ENCODE data around the gene PTPN11. TPM values are rescaled to one million over a fixed set of nuclear protein-coding genes. Genes with fewer than 3 reads are reported as not detected.

PTPN11 gene
- total RNA-seq, 1 donor = 98.8 TPM

GRCh38 chr12:112540021-112540420, 121.3 kb downstream of the PTPN11 start:
- H3K36me3 ChIP-seq (ENCODE audit: insufficient read depth, low read length) = no peaks in the 10 kb centered on the region
- no peaks in the 10 kb centered on the region for H3K79me2 ChIP-seq (ENCODE audit: insufficient read depth, low read length)
- DNase-seq (ENCODE audit: insufficient read length, low spot score, missing footprints) = no peak
- no peaks in the 10 kb centered on the region for H3K9me3 ChIP-seq (ENCODE audit: low read depth, low read length)
- no peak overlapping the region for H2AFZ ChIP-seq (ENCODE audit: low read length)
- H3K4me1 ChIP-seq (ENCODE audit: insufficient read depth, low read length) = no peaks in the 10 kb centered on the region
- no peak overlapping the region for H3K27ac ChIP-seq (ENCODE audit: low read depth, low read length)
- no peaks in the 10 kb centered on the region for H4K20me1 ChIP-seq (ENCODE audit: insufficient read depth, low read length)
- no peak overlapping the region for H3K4me2 ChIP-seq (ENCODE audit: insufficient read depth, low read length)
- no peak overlapping the region for H3K4me3 ChIP-seq (ENCODE audit: insufficient read depth, low read length)
- peaks cover 2% of the 10 kb centered on the region for H3K27me3 ChIP-seq (ENCODE audit: insufficient read depth, low read length)
- TF ChIP-seq, protein P1, sequence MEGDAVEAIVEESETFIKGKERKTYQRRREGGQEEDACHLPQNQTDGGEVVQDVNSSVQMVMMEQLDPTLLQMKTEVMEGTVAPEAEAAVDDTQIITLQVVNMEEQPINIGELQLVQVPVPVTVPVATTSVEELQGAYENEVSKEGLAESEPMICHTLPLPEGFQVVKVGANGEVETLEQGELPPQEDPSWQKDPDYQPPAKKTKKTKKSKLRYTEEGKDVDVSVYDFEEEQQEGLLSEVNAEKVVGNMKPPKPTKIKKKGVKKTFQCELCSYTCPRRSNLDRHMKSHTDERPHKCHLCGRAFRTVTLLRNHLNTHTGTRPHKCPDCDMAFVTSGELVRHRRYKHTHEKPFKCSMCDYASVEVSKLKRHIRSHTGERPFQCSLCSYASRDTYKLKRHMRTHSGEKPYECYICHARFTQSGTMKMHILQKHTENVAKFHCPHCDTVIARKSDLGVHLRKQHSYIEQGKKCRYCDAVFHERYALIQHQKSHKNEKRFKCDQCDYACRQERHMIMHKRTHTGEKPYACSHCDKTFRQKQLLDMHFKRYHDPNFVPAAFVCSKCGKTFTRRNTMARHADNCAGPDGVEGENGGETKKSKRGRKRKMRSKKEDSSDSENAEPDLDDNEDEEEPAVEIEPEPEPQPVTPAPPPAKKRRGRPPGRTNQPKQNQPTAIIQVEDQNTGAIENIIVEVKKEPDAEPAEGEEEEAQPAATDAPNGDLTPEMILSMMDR (IDR thresholded peaks at IDR 0.05; ENCODE audit: extremely low read depth, low read depth, low read length) = no peak

DNA sequence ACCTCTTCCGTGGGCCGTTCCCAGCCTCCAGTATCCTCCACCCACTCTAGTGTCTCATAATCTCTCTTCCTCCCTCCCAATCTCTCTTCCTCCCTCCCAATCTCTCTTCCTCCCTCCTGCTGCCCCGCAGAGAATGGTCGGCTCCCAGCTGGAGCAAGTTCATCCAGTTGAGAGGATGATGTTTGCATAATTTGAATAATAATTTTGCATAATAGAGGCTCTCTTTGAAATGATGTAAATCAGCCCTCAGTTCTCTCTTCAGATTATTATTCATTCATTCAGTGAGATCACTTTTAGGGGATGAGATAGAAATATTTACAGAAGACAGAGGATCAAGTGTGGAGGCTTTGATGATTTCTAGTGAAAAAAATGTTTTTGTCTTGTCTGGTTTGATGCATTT, 125.0 kb downstream of the PTPN11 start:
- H3K9me3 ChIP-seq (ENCODE audit: low read depth, low read length) = no peaks in the 10 kb centered on the region
- no peak for DNase-seq (ENCODE audit: insufficient read length, low spot score, missing footprints)
- no peak overlapping the region for H3K4me2 ChIP-seq (ENCODE audit: insufficient read depth, low read length)
- no peak overlapping the region for H3K27ac ChIP-seq (ENCODE audit: low read depth, low read length)
- no peak overlapping the region for H3K4me3 ChIP-seq (ENCODE audit: insufficient read depth, low read length)
- H3K4me1 ChIP-seq (ENCODE audit: insufficient read depth, low read length) = no peaks in the 10 kb centered on the region
- H3K79me2 ChIP-seq (ENCODE audit: insufficient read depth, low read length) = no peaks in the 10 kb centered on the region
- H4K20me1 ChIP-seq (ENCODE audit: insufficient read depth, low read length) = no peaks in the 10 kb centered on the region
- no peak overlapping the region for H2AFZ ChIP-seq (ENCODE audit: low read length)
- peaks cover 2% of the 10 kb centered on the region for H3K27me3 ChIP-seq (ENCODE audit: insufficient read depth, low read length)
- no peaks in the 10 kb centered on the region for H3K36me3 ChIP-seq (ENCODE audit: insufficient read depth, low read length)
- TF ChIP-seq, protein P1 (IDR thresholded peaks at IDR 0.05; ENCODE audit: extremely low read depth, low read depth, low read length) = no peak

DNA sequence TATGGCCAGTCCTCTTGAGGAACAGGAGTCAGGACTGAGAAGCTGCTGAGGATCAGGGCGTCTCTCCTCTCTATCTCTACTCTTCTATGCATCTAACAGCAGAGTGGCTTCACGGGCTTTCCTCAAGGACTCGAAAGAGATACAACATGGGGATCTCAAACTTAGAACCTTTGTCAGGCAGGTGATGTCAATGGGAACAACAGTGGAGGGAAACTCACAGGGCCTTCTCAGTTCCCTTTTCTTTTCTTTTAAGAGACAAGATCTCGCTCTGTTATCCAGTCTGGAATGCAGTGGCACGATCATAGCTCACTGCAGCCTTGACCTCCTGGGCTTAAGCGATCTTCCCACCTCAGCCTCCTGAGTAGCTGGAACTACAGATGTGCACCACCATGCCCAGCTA, 127.6 kb downstream of the PTPN11 start:
- Histone ChIP-seq H3K4me2 (ENCODE audit: insufficient read depth, low read length) (no peak overlapping the region), H3K4me3 (ENCODE audit: insufficient read depth, low read length) (no peak overlapping the region), H3K79me2 (ENCODE audit: insufficient read depth, low read length) (no peaks in the 10 kb centered on the region), H3K36me3 (ENCODE audit: insufficient read depth, low read length) (no peaks in the 10 kb centered on the region), H3K27me3 (ENCODE audit: insufficient read depth, low read length) (no peaks in the 10 kb centered on the region), H3K4me1 (ENCODE audit: insufficient read depth, low read length) (no peaks in the 10 kb centered on the region), H2AFZ (ENCODE audit: low read length) (no peak overlapping the region), H3K9me3 (ENCODE audit: low read depth, low read length) (no peaks in the 10 kb centered on the region), H4K20me1 (ENCODE audit: insufficient read depth, low read length) (no peaks in the 10 kb centered on the region), H3K27ac (ENCODE audit: low read depth, low read length) (no peak overlapping the region)
- TF ChIP-seq, protein P1 (IDR thresholded peaks at IDR 0.05; ENCODE audit: extremely low read depth, low read depth, low read length) = no peak
- DNase-seq (ENCODE audit: insufficient read length, low spot score, missing footprints) = no peak

DNA sequence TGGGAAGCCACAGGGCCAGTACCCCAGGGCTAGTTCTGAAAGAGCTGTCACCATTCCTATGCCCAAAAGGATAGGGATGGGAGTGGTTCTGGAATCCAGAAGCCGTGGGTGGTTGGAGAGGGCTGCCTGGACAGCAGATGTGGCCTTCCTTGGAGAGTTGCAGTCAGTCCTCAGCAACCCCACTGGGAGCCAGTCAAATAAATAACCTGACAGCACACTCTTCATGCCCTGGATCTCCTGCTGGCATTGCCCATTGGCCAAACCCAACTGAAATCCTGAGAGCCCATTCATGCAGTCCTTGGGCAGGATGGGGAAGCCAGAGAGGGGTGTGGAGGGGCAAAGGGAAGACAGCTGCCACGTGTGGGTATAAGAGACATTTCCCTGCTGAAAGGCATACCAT, 128.2 kb downstream of the PTPN11 start:
- Histone ChIP-seq H3K4me1 (ENCODE audit: insufficient read depth, low read length) (no peaks in the 10 kb centered on the region), H3K36me3 (ENCODE audit: insufficient read depth, low read length) (no peaks in the 10 kb centered on the region), H3K27me3 (ENCODE audit: insufficient read depth, low read length) (no peaks in the 10 kb centered on the region), H3K4me3 (ENCODE audit: insufficient read depth, low read length) (no peak overlapping the region), H3K4me2 (ENCODE audit: insufficient read depth, low read length) (no peak overlapping the region), H2AFZ (ENCODE audit: low read length) (no peak overlapping the region), H3K27ac (ENCODE audit: low read depth, low read length) (no peak overlapping the region), H4K20me1 (ENCODE audit: insufficient read depth, low read length) (no peaks in the 10 kb centered on the region), H3K9me3 (ENCODE audit: low read depth, low read length) (no peaks in the 10 kb centered on the region), H3K79me2 (ENCODE audit: insufficient read depth, low read length) (no peaks in the 10 kb centered on the region)
- TF ChIP-seq, protein P1 (IDR thresholded peaks at IDR 0.05; ENCODE audit: extremely low read depth, low read depth, low read length) = no peak
- no peak for DNase-seq (ENCODE audit: insufficient read length, low spot score, missing footprints)
